CD14-positive monocyte (primary cell): ENCODE results near the gene GK. TPM values are rescaled to one million over a fixed set of nuclear protein-coding genes. Genes with fewer than 3 reads are reported as not detected.

ENCODE experiments used
- DNase-seq, 3 donors: peaks; one replicate each; pipeline ENCODE4 v3.0.0-alpha.2; 2011 to 2022
- H2AFZ ChIP-seq: 2 replicates; pipeline ENCODE4 v1.6.0; 2012; ENCODE audit warnings: mild to moderate bottlenecking, low read depth, low read length, inconsistent platforms; ENCODE audit not compliant: insufficient read depth, poor library complexity, severe bottlenecking
- H3K27ac ChIP-seq, 2 donors: 1 replicate in 1 of 2; 2 replicates in 1 of 2; pipeline ENCODE4 v1.5.1; 2012 to 2013; ENCODE audit warnings: low read length in 2 of 2, control low read depth in 1 of 2, inconsistent platforms in 1 of 2, low read depth in 1 of 2, mild to moderate bottlenecking in 1 of 2
- H3K27me3 ChIP-seq, 2 donors: one replicate each; pipeline versions ENCODE4 v1.6.0 to v1.6.1; 2011 to 2013; ENCODE audit warnings: low read length in 2 of 2; ENCODE audit not compliant: control insufficient read depth in 2 of 2, insufficient read depth in 2 of 2
- H3K36me3 ChIP-seq, 2 donors: replicated peaks in 1 of 2; 1 replicate in 1 of 2; 2 replicates in 1 of 2; pipeline versions ENCODE4 v1.5.1 to v1.6.1; 2012 to 2013; ENCODE audit warnings: low read length in 2 of 2, control low read depth in 1 of 2, inconsistent platforms in 1 of 2, mild to moderate bottlenecking in 1 of 2; ENCODE audit not compliant: insufficient read depth in 2 of 2, control insufficient read depth in 1 of 2
- H3K4me1 ChIP-seq, 2 donors: 1 replicate in 1 of 2; 2 replicates in 1 of 2; pipeline versions ENCODE4 v1.5.1 to v1.6.1; 2012 to 2013; ENCODE audit warnings: low read length in 2 of 2, control low read depth in 1 of 2, inconsistent platforms in 1 of 2, mild to moderate bottlenecking in 1 of 2, moderate library complexity in 1 of 2; ENCODE audit not compliant: insufficient read depth in 2 of 2, control insufficient read depth in 1 of 2
- H3K4me2 ChIP-seq: replicated peaks from 2 replicates; pipeline ENCODE3; 2012; ENCODE audit warnings: low read length, moderate library complexity, mild to moderate bottlenecking; ENCODE audit not compliant: poor library complexity, severe bottlenecking; ENCODE audit errors: extremely low read depth
- H3K4me3 ChIP-seq, 3 experiments: fragments of 200-600 bp in 1 of 3; sonication (generic) in 1 of 3; replicated peaks in 1 of 3; 1 replicate in 2 of 3; 2 replicates in 1 of 3; pipeline ENCODE4 v1.5.1; 2011 to 2013; ENCODE audit warnings: low read length in 3 of 3, mild to moderate bottlenecking in 3 of 3, control low read depth in 2 of 3, low read depth in 2 of 3, inconsistent platforms in 1 of 3, moderate library complexity in 1 of 3
- H3K79me2 ChIP-seq: 2 replicates; pipeline ENCODE4 v1.6.0; 2012; ENCODE audit warnings: mild to moderate bottlenecking, control low read depth, inconsistent platforms, low read length, moderate library complexity; ENCODE audit not compliant: insufficient read depth
- H3K9ac ChIP-seq: 2 replicates; pipeline ENCODE4 v1.6.0; 2017; ENCODE audit warnings: low read length, mild to moderate bottlenecking; ENCODE audit not compliant: insufficient read depth, poor library complexity, severe bottlenecking
- H3K9me3 ChIP-seq, 2 donors: replicated peaks in 1 of 2; 1 replicate in 1 of 2; 2 replicates in 1 of 2; pipeline versions ENCODE4 v1.5.1 to v1.6.1; 2012 to 2013; ENCODE audit warnings: low read length in 2 of 2, control low read depth in 1 of 2; ENCODE audit not compliant: control insufficient read depth in 1 of 2, insufficient read depth in 1 of 2
- H4K20me1 ChIP-seq: 2 replicates; pipeline ENCODE4 v1.6.0; 2012; ENCODE audit warnings: mild to moderate bottlenecking, low read length, control low read depth, moderate library complexity; ENCODE audit not compliant: insufficient read depth
- H3K27ac Mint-ChIP-seq, 7 donors: one replicate each; pipeline ENCODE4 v1.8.0; 2020; ENCODE audit warnings: mild to moderate bottlenecking in 7 of 7, mixed read lengths in 7 of 7, moderate library complexity in 6 of 7, inconsistent platforms in 2 of 7
- H3K27me3 Mint-ChIP-seq, 3 donors: one replicate each; pipeline ENCODE4 v1.8.0; 2021 to 2022; ENCODE audit warnings: low read depth in 3 of 3, mild to moderate bottlenecking in 3 of 3, mixed read lengths in 3 of 3, moderate library complexity in 3 of 3, inconsistent platforms in 1 of 3
- H3K36me3 Mint-ChIP-seq, 2 donors: one replicate each; pipeline ENCODE4 v1.8.0; 2020; ENCODE audit warnings: mixed read lengths in 2 of 2, inconsistent platforms in 1 of 2, mild to moderate bottlenecking in 1 of 2
- H3K4me1 Mint-ChIP-seq: one replicate; pipeline ENCODE4 v1.8.0; 2020; ENCODE audit warnings: mild to moderate bottlenecking, mixed read lengths
- H3K4me3 Mint-ChIP-seq, 2 donors: one replicate each; pipeline ENCODE4 v1.8.0; 2020; ENCODE audit warnings: mild to moderate bottlenecking in 2 of 2, mixed read lengths in 2 of 2, moderate library complexity in 1 of 2
- H3K9me3 Mint-ChIP-seq, 7 donors: one replicate each; pipeline ENCODE4 v1.8.0; 2020 to 2022; ENCODE audit warnings: mixed read lengths in 7 of 7, mild to moderate bottlenecking in 6 of 7, moderate library complexity in 6 of 7, inconsistent platforms in 2 of 7
- WGBS: methylation state at CpG from one replicate; pipeline ENCODE4 v1.1.5; 2013; ENCODE audit warnings: missing lambda C conversion rate; ENCODE audit not compliant: insufficient coverage; 5-methylcytosine and 5-hydroxymethylcytosine counted together
- intact Hi-C, 2 donors: fragments of 100-400 bp; cut with micrococcal nuclease; formaldehyde crosslinking; loops; one replicate each; pipeline versions ENCODE4 v1.15.0 to v1.15.1; 2023
- polyA plus RNA-seq, 3 donors: library from polyadenylated mRNA; depleted of rRNA in 1 of 3; unstranded in 2 of 3; stranded (reverse) in 1 of 3; fragments of 300-500 nt in 2 of 3; fragments of >200 nt in 1 of 3; fragmentation: Illumina TruSeq in 2 of 3; gene quantifications; 1 replicate in 2 of 3; 2 replicates in 1 of 3; pipeline ENCODE4 v1.2.3, GENCODE V29; 2012 to 2021
- TF ChIP-seq, protein P1 (sequence below): fragments of 200-600 bp; IDR thresholded peaks from one replicate; pipeline ENCODE4 v1.8.0; 2022; ENCODE audit warnings: antibody characterized with exemption, mild to moderate bottlenecking

Gene GK
- polyA plus RNA-seq, 3 donors: 21.2 to 51.9 (median 41.0) TPM

DNA sequence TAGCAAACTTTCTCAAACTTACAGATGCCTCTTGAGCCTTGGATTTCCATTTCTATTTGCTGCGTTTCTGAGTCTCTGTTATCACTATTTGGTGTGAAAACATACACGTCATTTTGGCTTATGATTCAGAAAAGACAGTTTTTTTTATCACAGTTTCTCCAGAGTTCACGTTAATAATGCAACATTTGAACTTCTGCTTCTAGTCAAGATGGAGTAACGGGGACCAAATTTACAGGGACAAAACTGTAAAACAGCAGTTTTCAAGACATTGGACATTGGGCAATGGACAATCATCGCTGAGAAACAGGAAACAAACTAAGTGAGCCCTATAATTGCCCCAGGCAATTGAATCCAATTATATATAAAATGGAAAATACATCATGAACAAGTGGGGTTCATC, 39.5 kb upstream of the GK start:
- WGBS: no CpG with 5 or more reads among the region's 5 CpGs
- H3K4me3 ChIP-seq: peak overlapping the region; percentile 17 to 62 (median 34)
- H3K36me3 Mint-ChIP-seq: no peaks in the 10 kb centered on the region
- DNase-seq: peak; percentile 87 to 88 (median 87)
- H3K4me3 Mint-ChIP-seq: peak overlapping the region; percentile 74 to 84
- no peaks in the 10 kb centered on the region for H3K9me3 ChIP-seq
- peaks cover 0 to 5% (median 0%) of the 10 kb centered on the region in 3 donors for H3K27me3 Mint-ChIP-seq
- peak overlapping the region; percentile 60 for H3K4me2 ChIP-seq
- H3K36me3 ChIP-seq: no peaks in the 10 kb centered on the region
- peak overlapping the region; percentile 94 to 96 (median 95) for H3K27ac Mint-ChIP-seq
- no peaks in the 10 kb centered on the region for H3K27me3 ChIP-seq
- H3K9me3 Mint-ChIP-seq: peaks cover 0 to 10% (median 3%) of the 10 kb centered on the region in 7 donors
- H3K9ac ChIP-seq: peak overlapping the region; percentile 68
- intact Hi-C loops: loop anchor here in 1 of 2 donors (5.0 kb wide), 1 partner anchor 41 kb away; no protein-coding TSS in a partner anchor
- TF ChIP-seq, protein P1, sequence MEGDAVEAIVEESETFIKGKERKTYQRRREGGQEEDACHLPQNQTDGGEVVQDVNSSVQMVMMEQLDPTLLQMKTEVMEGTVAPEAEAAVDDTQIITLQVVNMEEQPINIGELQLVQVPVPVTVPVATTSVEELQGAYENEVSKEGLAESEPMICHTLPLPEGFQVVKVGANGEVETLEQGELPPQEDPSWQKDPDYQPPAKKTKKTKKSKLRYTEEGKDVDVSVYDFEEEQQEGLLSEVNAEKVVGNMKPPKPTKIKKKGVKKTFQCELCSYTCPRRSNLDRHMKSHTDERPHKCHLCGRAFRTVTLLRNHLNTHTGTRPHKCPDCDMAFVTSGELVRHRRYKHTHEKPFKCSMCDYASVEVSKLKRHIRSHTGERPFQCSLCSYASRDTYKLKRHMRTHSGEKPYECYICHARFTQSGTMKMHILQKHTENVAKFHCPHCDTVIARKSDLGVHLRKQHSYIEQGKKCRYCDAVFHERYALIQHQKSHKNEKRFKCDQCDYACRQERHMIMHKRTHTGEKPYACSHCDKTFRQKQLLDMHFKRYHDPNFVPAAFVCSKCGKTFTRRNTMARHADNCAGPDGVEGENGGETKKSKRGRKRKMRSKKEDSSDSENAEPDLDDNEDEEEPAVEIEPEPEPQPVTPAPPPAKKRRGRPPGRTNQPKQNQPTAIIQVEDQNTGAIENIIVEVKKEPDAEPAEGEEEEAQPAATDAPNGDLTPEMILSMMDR: no peak
- peaks cover 51% of the 10 kb centered on the region for H3K79me2 ChIP-seq
- H3K4me1 ChIP-seq: peaks cover 34 to 46% of the 10 kb centered on the region in 2 donors
- H2AFZ ChIP-seq: no peak overlapping the region
- peak overlapping the region; percentile 88 to 92 for H3K27ac ChIP-seq
- no peaks in the 10 kb centered on the region for H4K20me1 ChIP-seq
- peaks cover 31% of the 10 kb centered on the region for H3K4me1 Mint-ChIP-seq

DNA sequence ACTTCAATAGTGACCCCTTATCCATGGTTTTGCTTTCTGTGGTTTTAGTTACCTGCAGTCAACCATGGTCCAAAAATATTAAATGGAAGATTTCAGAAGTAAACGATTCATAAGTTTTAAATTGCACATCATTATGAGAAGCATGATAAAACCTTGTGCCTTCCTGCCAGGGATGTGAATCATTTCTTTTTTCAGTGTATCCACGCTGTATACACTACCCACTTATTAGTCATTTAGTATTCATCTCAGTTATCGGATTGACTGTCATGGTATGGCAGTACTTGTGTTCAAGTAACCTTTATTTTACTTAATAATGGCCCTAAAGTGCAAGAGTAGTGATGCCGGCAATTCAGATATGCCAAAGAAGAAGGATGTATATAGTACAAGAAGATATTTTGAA, 38.0 kb upstream of the GK start:
- H4K20me1 ChIP-seq: no peaks in the 10 kb centered on the region
- Mint-ChIP-seq H3K27ac (peak overlapping the region in 5 of 7 donors; percentile 7 to 96 (median 70)), H3K9me3 (peaks cover 0 to 10% (median 3%) of the 10 kb centered on the region in 7 donors), H3K4me3 (no peak overlapping the region), H3K27me3 (peaks cover 0 to 5% (median 0%) of the 10 kb centered on the region in 3 donors), H3K4me1 (peaks cover 37% of the 10 kb centered on the region), H3K36me3 (no peaks in the 10 kb centered on the region)
- H3K9me3 ChIP-seq: no peaks in the 10 kb centered on the region
- DNase-seq: peak; percentile 51 to 72 (median 64)
- H3K27ac ChIP-seq: peak overlapping the region in 1 of 2 donors; percentile 57
- peaks cover 45 to 61% of the 10 kb centered on the region in 2 donors for H3K4me1 ChIP-seq
- no peaks in the 10 kb centered on the region for H3K27me3 ChIP-seq
- H3K36me3 ChIP-seq: no peaks in the 10 kb centered on the region
- H3K4me3 ChIP-seq: no peak overlapping the region
- WGBS: no CpG with 5 or more reads among the region's 4 CpGs
- TF ChIP-seq, protein P1: no peak
- peaks cover 55% of the 10 kb centered on the region for H3K79me2 ChIP-seq
- no peak overlapping the region for H2AFZ ChIP-seq
- intact Hi-C loops: no loop called here
- no peak overlapping the region for H3K9ac ChIP-seq
- no peak overlapping the region for H3K4me2 ChIP-seq
